Nephron progenitor cell (in vitro differentiated cells): ENCODE results near the gene MGST1.

Source experiments
- DNase-seq: peaks from one replicate; pipeline ENCODE4 v3.0.0; 2021
- H3K27ac Mint-ChIP-seq: 2 replicates; pipeline ENCODE4 v1.8.0; 2021; ENCODE audit warnings: mild to moderate bottlenecking, moderate library complexity, mixed read lengths
- H3K27me3 Mint-ChIP-seq: 2 replicates; pipeline ENCODE4 v1.8.0; 2021; ENCODE audit warnings: mild to moderate bottlenecking, low read depth, mixed read lengths; ENCODE audit not compliant: poor library complexity
- H3K36me3 Mint-ChIP-seq: 2 replicates; pipeline ENCODE4 v1.8.0; 2021; ENCODE audit warnings: low read depth, mixed read lengths
- H3K4me1 Mint-ChIP-seq: 2 replicates; pipeline ENCODE4 v1.8.0; 2021; ENCODE audit warnings: mixed read lengths
- H3K4me3 Mint-ChIP-seq: 2 replicates; pipeline ENCODE4 v1.8.0; 2021; ENCODE audit warnings: mild to moderate bottlenecking, moderate library complexity, mixed read lengths
- H3K9me3 Mint-ChIP-seq: 2 replicates; pipeline ENCODE4 v1.8.0; 2021; ENCODE audit warnings: mild to moderate bottlenecking, moderate library complexity, mixed read lengths
- CTCF ChIP-seq: fragments of 200-600 bp; sonication (generic); IDR thresholded peaks from 2 replicates; pipeline ENCODE4 v1.5.0; 2021; ENCODE audit warnings: antibody characterized with exemption

The MGST1 gene

GRCh38 chr12:16307856-16308475 lies 39.5 kb upstream of the MGST1 start:
- no peak for DNase-seq
- Mint-ChIP-seq H3K27ac (peak overlapping the region; percentile 5), H3K4me1 (no peaks in the 10 kb centered on the region), H3K36me3 (no peaks in the 10 kb centered on the region), H3K4me3 (no peak overlapping the region), H3K27me3 (no peaks in the 10 kb centered on the region), H3K9me3 (peaks cover 12% of the 10 kb centered on the region)
- no peak for TF ChIP-seq CTCF

- Mint-ChIP-seq H3K36me3 (no peaks in the 10 kb centered on the region), H3K4me3 (no peak overlapping the region), H3K9me3 (peaks cover 12% of the 10 kb centered on the region), H3K27ac (no peak overlapping the region), H3K27me3 (no peaks in the 10 kb centered on the region), H3K4me1 (no peaks in the 10 kb centered on the region)
- DNase-seq = no peak
- no peak for TF ChIP-seq CTCF
Observed at GRCh38 chr12:16310934-16311333, 36.5 kb upstream of the MGST1 start.

GRCh38 chr12:16323010-16323409 lies 24.4 kb upstream of the MGST1 start:
- Mint-ChIP-seq H3K27ac (no peak overlapping the region), H3K27me3 (no peaks in the 10 kb centered on the region), H3K4me1 (no peaks in the 10 kb centered on the region), H3K9me3 (peaks cover 6% of the 10 kb centered on the region), H3K4me3 (no peak overlapping the region), H3K36me3 (no peaks in the 10 kb centered on the region)
- no peak for DNase-seq
- TF ChIP-seq CTCF = no peak

GRCh38 chr12:16323638-16324037 lies 23.8 kb upstream of the MGST1 start:
- Mint-ChIP-seq H3K27ac (no peak overlapping the region), H3K4me1 (no peaks in the 10 kb centered on the region), H3K36me3 (no peaks in the 10 kb centered on the region), H3K4me3 (no peak overlapping the region), H3K27me3 (no peaks in the 10 kb centered on the region), H3K9me3 (peaks cover 8% of the 10 kb centered on the region)
- no peak for DNase-seq
- TF ChIP-seq CTCF = no peak

GRCh38 chr12:16324272-16324671 lies 23.2 kb upstream of the MGST1 start:
- TF ChIP-seq CTCF = no peak
- H3K4me3 Mint-ChIP-seq = no peak overlapping the region
- H3K36me3 Mint-ChIP-seq = no peaks in the 10 kb centered on the region
- no peaks in the 10 kb centered on the region for H3K27me3 Mint-ChIP-seq
- peaks cover 8% of the 10 kb centered on the region for H3K9me3 Mint-ChIP-seq
- no peak overlapping the region for H3K27ac Mint-ChIP-seq
- DNase-seq = no peak
- H3K4me1 Mint-ChIP-seq = no peaks in the 10 kb centered on the region

- no peaks in the 10 kb centered on the region for H3K27me3 Mint-ChIP-seq
- DNase-seq = no peak
- H3K36me3 Mint-ChIP-seq = no peaks in the 10 kb centered on the region
- no peak for TF ChIP-seq CTCF
- no peak overlapping the region for H3K27ac Mint-ChIP-seq
- no peak overlapping the region for H3K4me3 Mint-ChIP-seq
- H3K4me1 Mint-ChIP-seq = no peaks in the 10 kb centered on the region
- peaks cover 8% of the 10 kb centered on the region for H3K9me3 Mint-ChIP-seq
Observed at GRCh38 chr12:16324772-16325171, 22.7 kb upstream of the MGST1 start.
